GM20431 (cell line): Measurements from ENCODE around the gene VAV1.
"Not testable (repeated sequence)": the region's sequence is repeated elsewhere in the genome, so short reads cannot be mapped to it uniquely, and the experiment has no call there.

Experiments
- in situ Hi-C: fragments of 300-500 bp; cut with MseI, MboI; formaldehyde crosslinking; loops from one replicate; pipeline ENCODE4 v1.15.0; 2020; ENCODE audit warnings: low sequenced_read_pairs; ENCODE audit not compliant: unreplicated experiment

VAV1 gene

DNA sequence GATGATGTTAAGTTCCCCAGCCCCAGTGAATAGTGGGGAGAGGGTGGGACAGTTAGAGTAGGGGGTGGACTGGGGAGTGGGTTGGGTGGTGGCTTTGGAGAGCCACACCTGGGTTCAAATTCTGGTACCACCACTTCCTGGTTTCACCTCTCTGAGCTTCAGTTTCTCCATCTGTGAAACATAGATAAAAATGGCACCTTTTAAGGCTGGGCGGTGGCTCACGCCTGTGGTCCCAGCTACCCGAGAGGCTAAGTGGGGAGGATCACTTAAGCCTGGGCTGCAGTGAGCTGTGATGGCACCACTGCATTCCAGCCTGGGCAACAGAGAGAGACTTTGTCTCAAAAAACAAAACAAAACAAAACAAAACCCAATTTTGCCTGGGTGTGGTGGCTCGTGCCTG, 5.9 kb downstream of the VAV1 start:
- in situ Hi-C loops: no loop called here

DNA sequence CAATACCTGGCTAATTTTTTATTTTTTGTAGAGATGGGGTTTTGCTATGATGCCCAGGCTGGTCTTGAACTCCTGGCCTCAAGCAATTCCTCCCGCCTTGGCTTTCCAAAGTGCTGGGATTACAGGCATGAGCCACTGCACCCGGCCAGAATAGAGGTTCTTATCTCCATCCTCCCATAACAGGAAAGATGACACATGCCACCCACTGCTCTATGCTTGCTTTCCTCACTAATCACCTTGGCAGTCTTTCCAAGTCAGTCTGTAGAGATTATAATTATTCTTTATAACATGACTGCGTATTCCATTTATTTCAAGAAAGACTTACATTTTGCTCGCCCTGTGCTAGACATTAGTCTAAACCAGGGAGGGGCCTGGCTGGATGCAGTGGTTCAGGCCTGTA, 6.7 kb downstream of the VAV1 start:
- in situ Hi-C loops: no loop called here

DNA sequence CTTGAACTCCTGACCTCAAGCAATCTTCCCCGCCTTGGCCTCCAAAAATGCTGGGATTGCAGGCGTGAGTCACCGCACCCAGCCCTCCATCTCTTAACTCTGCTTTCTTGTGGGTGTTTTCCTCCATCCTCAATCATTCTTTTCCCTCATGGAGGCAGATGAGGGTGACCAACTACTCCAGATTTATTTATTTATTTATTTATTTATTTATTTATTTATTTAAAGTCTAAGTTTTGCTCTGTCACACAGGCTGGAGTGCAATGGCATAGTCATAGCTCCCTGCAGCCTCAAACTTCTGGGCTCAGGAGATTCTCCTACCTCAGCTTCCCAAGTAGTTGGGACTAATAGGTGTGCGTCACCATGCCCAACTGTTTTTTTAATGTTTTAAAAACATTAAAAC, 14.9 kb downstream of the VAV1 start:
- in situ Hi-C loops: no loop called here

DNA sequence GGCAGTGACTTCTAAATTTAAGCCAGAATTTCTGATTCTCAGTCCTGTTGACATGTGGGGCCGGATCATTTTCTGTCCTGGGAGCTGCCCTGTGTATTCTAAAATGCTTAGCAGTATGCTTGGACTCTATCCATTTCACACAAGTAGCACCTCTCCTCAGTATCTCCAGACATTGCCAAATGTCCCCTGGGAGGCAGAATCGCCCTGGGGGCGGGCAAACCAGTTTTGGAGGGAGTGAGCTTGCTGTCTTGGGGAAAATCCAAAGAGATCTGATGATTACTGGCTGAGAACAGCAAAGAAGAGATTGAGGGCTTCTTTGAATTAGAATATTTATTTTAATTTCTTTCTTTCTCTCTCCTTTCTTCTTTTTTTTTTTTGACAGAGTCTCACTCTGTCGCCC, 16.4 kb downstream of the VAV1 start:
- in situ Hi-C loops: no loop called here

DNA sequence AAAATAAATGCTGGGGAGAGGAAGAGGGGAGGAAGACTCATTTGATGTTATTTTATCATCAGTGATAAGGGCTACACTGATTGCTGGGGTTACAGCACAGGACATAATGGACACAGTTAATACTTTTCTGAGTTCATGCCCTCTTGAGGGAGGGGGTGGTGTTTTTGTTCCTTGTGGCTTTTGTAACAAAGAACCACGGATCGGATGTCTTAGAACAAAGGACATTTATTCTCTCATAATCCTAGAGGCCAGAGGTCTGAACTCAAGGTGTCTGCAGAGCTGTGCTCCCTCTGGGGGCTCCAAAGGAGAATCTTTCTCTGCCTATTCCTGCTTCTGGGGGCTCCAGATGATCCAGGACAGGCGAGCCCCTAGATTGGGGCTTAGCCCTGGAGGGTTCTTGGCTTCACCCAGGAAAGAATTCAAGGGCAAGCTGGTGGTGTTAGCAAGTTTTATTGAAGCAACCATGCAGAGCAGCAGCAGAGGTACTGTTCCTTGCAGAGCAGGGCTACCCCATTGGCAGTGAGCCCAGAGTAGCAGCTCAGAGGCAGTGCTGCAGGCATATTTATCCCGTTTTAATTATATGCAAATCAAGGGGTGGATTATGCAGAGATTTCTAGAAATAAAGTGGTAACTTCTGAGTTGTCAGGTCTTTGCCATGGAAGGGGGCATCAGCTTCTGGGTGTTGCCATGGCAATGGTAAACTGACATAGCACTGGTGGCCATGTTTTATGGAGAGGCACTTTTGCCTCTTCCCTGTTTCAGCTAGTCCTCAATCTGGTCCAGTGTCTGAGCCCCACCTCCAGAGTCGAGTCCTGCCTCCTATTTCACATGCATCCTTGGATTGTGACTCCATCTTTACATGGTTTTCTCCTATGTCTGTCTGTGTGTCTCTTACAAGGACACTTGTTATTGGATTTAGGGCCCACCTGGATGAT, 18.0 kb downstream of the VAV1 start:
- in situ Hi-C loops: no loop called here

DNA sequence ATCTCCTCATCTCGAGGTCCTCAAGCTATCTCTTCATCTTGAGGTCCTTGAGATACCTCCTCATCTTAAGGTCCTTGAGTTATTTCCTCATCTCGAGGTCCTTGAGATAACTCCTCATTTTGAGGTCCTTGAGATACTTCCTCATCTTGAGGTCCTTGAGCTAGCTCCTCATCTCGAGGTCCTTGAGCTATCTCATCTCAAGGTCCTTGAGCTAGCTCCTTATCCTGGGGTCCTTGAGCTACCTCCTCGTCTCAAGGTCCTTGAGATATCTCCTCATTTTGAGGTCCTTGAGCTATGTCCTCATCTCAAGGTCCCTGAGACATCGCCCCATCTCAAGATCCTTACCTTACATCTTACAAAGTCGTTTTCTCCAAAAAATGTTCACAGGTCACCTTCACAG, 18.7 kb downstream of the VAV1 start:
- in situ Hi-C loops: no loop called here

DNA sequence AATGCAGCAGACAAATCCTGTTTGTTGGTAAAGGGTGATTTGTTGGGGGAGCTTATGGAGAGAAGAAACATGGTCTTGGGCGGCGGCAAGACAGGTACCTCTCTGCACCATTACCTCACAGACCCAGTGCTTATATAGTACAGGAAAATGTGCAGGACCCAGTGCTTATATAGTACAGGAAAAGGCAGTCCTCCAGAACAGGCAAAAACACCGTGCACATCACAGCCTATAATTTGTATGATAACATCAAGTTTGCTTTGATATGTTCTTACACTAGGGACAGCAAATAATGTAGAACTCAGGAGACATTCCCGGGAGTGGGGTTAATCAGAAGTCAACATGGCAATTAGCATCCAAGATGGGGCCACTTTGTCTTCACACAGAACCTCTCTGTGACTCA, 20.9 kb downstream of the VAV1 start:
- in situ Hi-C loops: no loop called here

DNA sequence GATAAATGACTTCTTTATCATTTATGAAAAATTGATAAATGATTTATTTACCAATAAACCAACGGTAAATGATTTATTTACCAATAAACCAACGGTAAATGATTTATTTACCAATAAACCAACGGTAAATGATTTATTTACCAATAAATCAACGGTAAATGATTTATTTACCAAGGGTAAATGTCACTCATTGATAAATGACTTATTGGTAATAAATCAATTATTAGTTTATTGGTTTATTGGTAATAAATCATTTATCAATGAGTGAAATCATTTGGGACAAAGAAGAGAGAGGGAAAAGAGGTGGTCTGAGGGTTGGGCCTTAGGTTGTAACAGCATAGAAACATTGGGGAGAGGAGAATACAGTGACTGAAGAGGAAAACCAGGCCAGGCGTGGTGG, 21.5 kb downstream of the VAV1 start:
- in situ Hi-C loops: no loop called here

DNA sequence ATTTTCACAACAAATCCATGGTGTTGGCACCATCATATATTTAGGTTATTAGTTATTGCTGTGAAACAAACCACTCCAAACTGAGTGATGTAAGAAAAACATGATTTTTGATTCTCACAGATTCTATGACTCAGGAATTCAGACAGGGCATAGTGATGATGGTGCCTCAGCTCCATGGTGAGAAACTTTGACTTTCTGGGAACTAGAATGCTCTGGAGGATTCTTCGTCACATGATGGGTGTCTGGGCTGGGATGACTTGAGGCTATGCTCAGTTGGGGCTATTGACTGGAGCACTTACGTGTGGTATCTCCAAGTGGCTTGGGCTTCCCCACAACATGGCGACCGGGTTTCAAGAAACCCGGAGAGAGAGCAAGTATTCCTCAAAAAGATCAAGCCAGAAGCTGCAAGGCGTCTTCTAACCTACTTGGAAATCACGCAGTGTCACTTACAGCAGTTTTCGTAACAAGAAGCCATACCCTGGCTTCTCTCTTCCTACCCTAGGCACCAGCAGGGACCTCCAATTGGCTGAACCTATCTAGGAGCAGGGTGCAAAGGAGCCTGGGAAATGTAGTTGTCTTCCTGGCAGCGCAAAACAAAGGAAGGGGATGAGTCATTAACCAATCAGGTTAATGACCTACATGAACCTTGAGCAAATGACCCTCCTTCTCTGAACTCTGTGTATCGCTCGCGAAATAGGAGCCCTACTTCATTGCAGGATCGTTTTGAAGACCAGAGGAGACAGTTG, 22.4 kb downstream of the VAV1 start:
- in situ Hi-C loops: no loop called here

DNA sequence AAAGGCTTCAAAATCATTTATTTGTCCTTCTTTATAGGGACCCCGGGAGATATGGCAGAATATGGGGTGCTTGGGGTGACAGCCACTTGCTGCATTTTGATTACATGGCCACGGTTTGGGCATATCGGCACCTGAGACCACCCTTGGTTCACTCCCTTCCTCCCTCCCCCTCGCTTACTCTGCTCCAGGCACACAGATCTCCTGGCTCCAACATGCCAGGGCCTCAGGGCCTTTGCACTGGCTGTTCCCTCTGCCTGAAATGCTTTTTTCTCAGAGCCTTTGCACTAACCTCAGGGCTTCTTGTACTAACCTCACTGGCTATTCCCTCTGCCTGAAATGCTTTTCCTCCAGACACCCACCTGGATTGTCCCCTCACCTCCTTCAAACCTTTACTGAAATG, 23.8 kb downstream of the VAV1 start:
- in situ Hi-C loops: no loop called here

DNA sequence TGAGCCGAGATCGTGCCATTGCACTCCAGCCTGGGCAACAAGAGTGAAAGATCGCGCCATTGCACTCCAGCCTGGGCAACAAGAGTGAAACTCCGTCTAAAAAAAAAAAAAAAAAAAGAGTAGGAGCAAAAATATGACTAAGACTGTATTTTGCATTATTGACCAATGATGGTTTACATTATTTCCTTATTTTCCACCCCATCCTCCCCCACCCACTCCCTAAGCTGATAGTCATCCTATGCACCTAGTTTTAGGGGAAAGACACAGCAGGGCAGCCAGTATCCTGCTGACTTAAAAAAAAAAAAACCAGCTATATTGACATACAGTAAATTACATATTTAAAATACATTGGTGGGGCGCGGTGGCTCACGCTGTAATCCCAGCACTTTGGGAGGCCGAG, 25.1 kb downstream of the VAV1 start:
- in situ Hi-C loops: no loop called here

DNA sequence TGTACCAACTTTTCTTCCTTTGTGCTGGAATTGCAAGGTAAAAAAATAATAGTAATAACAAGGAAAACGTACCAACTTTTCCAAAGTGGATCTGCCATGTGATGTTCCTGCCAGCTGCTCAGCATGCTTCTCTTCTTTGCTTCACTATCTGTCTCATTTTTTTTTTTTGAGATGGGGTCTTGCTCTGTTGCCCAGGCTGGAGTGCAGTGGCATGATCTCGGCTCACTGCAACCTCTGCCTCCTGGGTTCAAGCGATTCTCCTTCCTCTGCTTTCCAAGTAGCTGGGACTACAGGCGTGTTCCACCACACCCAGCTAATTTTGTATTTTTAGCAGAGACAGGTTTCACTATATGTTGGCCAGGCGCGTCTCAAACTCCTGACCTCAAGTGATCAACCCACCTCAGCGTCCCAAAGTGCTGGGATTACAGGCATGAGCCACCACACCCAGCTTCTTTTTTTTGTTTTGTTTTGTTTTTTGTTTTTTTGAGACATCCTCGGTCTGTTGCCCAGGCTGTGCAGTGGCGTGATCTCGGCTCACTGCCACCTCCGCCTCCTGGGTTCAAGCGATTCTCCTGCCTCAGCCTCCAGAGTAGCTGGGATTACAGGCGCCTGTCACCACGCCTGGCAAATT, 27.8 kb downstream of the VAV1 start:
- in situ Hi-C loops: not testable (repeated sequence)

DNA sequence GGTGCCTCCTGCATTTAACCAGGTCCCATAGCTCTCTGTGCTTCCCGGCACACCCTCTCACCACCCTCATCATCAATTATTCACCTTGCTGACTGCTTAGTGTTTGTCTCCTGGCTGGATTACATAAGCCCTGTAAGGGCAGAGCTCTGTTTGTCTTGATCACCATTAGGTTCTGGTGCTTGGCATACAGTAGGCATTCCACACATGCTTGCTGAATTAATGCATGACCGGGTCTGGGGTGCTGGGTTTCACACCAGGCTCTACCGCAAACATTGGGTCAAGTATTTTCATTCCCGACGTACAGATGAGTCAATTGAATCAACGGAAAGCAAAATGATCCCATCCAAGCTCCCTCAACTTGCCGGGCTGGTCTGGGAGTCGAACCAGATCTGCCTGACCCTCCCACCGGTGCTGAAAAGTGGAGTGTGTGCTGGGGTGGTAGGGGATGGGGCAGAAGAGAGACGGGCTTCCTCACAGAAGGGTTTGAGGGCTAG, 28.5 kb downstream of the VAV1 start:
- in situ Hi-C loops: no loop called here

DNA sequence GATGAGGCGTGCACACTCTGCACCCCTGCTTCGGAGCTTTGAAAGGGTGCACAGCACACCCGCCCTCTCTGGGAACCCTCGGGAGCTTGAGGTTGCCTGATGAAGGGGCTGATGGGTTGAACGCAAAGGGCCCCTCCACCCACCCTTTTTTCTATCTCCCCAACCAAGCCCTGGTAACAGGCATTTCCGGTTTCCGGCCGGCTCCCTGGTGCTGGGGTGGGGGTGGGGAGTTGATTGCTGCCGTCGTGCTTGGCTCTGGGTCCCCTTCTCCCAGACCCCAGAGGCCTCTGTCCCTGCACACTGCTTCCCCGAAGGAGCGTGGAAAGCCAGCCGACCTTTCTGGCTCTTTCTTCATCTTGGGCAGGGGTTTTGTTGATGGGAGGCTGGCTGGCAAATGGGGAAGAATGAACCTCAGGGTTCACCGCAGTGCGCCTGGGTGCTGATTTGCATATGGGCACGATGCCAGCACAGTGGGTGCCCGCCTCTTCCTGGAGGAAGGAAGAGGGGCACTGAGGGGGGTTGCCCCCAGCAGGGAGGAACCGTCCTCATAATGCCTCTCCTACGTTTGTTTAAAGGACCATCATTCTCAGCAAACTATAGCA, 29.1 kb downstream of the VAV1 start:
- in situ Hi-C loops: no loop called here

DNA sequence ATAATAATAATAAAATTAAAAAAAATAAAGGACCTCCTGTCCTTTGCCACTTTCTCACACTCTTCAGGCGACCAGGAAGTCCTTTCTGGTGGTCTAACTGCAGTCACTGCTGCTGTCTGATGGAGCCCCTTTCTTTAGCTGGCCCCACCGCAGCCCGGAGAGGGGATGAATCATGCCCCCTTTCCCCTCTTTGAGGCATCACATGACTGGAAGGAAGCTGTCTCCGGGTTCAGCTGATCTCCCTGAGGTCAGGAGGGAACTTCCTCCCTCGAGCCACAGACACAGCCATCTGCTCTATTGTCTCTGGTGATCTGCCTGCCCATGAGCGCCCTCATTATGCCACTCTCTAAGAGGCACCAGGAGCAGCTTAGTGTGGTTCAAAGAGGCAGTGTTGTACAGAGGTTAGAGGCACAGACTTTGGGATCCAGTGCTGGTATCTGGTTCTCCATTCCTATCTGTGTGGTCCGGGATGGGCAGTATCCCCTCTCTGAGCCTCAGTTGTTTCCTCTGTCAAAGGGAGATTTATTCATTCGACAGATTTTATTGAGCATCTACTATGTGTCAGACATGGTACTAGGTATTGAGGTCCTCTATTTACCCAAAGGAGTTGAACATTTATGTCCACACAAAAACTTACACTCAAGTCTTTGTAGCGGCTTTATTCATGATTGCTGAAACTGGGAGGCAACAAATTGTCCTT, 30.0 kb downstream of the VAV1 start:
- in situ Hi-C loops: no loop called here

DNA sequence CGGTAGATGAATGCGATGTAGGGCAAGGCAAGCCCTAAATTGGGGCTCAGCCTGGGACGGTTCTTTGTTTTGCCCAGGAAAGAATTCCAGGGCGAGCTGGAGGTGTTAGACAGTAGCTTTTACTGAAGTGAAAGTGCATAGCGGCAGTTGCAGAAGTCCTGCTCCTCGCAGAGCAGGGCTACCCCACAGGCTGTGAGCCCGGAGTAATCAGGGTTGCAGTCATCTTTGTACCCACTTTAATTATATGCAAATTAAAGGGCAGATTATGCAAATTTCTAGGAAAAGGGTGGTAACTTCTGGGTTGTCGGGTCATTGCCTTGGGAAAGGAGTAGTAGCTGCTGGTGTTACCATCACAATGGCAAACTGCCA, 30.5 kb downstream of the VAV1 start:
- in situ Hi-C loops: no loop called here

DNA sequence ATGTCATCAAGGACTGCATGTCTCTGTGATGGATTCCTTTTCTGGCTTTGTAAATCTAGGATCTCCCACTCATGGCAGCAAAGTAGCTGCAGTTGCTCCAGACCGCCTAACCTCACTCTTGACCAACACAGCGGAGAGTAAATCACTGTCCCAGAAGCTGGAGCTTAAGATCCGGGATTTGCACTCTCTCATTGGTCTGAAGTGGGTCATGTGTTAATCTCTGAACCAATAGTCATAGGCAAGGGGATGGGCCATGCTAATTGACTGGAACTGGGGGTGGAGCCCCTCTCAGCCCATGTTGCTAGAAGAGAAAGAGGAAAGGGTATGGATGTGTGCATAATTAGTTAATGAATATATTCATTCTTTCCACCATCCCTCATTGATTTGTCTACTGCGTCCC, 34.0 kb downstream of the VAV1 start:
- in situ Hi-C loops: no loop called here

DNA sequence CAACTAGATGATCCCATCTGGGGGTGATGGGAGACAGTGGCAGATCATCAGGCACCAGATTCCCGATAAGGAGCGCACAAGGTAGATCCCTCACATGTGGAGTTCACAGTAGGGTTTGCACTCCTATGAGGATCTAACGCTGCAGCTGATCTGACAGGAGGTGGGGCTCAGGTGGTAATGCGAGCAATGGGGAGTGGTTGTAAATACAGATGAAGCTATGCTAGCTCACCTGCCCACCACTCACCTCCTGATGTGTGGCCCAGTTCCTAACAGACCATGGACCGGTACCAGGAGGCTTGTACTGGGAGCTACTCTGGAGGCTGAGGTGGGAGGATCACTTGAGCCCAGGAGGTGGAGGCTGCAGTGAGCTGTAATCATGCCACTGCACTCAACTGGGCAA, 34.8 kb downstream of the VAV1 start:
- in situ Hi-C loops: no loop called here

DNA sequence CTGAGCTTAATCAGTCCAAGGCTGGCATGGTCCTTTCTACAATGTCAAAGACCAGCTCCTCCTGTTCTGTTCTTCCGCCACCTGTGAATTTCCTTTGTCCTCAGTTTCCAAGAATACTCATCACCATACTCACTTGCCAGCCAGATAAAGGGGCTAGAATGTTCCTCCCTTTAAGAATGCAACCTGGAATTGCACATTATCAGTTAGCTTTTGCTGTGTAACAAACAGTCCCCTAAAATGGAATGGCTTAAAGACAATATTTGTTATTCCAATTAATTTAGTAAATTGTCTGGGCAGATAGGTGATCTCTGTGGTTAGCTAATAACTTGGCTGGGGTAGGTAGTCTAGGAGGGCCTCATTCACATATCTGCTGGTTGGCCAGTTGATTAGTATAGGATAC, 36.0 kb downstream of the VAV1 start:
- in situ Hi-C loops: no loop called here

DNA sequence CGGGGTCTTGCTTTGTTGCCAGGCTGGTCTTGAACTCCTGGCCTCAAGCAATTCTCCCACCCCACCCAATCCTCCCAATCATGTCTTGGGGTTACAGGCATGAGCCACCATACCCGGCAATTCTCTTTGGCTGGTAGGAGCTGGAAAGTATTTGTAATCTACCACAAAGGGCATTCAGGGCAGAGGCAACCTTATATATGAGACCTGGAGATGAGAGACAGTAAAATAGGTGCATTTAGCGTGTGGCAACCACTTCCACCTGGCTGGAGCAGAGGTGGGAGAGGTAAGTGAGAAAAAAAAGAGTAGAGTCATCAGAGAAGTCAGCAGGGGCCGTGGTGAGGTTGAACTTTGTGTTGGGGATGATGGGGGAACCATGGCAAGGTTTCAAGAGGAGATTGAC, 36.8 kb downstream of the VAV1 start:
- in situ Hi-C loops: no loop called here
